ENCODE measurements around the gene ATP5F1D. TPM values are rescaled to one million over a fixed set of nuclear protein-coding genes. Genes with fewer than 3 reads are reported as not detected.

Gene ATP5F1D
- total RNA-seq, 4 donors from 2014 or later = 88.3 to 299 (median 206) TPM

DNA sequence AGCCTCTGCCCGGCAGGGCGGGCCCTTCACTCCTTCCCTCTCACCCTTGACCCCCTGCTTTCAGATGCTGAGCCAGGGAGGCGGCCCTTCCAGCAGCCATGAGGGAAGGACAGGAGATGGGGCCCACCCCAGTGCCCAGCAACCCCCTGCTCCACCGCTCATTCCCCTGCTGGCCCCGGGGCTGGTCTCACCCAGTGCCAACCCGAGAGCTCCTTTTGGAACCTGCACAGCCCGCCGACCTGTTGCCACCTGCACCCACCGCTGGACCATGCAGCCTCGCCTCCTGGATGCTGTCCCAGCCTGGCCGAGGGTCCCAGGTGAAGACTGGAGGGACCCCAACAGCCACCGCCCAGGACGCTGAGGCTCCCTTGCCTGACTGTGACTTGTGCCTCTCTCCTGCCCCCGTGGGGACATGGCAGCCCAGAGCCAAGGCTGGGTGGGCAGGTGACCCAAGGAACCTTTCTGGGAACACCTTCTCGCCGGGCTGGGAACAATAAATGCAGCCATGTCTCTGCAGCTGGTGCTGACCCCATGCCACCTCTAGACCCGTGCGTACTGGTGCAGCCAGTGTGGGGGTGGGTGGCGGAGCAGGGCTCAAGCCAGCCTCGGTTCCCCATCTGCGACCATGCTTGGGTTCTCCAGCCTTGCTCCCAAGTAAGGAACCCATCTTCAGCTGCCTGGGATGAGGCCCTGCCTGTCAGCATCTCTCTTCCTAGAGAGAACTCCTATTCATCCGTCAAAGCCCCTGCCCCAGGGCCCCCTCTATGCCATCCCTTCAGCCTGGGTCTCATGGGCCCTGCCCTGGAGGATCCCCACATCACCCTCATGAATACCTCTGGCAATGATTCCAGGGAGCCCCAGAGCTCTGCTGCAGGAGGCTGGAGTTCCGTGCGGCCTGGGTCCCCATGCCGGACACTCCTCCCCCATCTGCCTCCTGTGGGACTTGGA, 37.4 kb downstream of the ATP5F1D start:
- peaks cover 0 to 21% (median 0%) of the 10 kb centered on the region in 3 donors for H3K36me3 ChIP-seq
- peak in 1 of 3 donors; percentile 52 for DNase-seq
- peaks cover 0 to 42% (median 23%) of the 10 kb centered on the region in 4 donors for H3K4me1 ChIP-seq
- H3K27ac ChIP-seq = peak overlapping the region in 1 of 4 donors; percentile 3
- no peaks in the 10 kb centered on the region for H3K9me3 ChIP-seq
- H3K27me3 ChIP-seq = no peaks in the 10 kb centered on the region
- no peak overlapping the region for H3K4me3 ChIP-seq
- no peak for TF ChIP-seq POLR2A (IDR thresholded peaks at IDR 0.05)
- TF ChIP-seq, protein P1, sequence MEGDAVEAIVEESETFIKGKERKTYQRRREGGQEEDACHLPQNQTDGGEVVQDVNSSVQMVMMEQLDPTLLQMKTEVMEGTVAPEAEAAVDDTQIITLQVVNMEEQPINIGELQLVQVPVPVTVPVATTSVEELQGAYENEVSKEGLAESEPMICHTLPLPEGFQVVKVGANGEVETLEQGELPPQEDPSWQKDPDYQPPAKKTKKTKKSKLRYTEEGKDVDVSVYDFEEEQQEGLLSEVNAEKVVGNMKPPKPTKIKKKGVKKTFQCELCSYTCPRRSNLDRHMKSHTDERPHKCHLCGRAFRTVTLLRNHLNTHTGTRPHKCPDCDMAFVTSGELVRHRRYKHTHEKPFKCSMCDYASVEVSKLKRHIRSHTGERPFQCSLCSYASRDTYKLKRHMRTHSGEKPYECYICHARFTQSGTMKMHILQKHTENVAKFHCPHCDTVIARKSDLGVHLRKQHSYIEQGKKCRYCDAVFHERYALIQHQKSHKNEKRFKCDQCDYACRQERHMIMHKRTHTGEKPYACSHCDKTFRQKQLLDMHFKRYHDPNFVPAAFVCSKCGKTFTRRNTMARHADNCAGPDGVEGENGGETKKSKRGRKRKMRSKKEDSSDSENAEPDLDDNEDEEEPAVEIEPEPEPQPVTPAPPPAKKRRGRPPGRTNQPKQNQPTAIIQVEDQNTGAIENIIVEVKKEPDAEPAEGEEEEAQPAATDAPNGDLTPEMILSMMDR (IDR thresholded peaks at IDR 0.05) = no peak

DNA sequence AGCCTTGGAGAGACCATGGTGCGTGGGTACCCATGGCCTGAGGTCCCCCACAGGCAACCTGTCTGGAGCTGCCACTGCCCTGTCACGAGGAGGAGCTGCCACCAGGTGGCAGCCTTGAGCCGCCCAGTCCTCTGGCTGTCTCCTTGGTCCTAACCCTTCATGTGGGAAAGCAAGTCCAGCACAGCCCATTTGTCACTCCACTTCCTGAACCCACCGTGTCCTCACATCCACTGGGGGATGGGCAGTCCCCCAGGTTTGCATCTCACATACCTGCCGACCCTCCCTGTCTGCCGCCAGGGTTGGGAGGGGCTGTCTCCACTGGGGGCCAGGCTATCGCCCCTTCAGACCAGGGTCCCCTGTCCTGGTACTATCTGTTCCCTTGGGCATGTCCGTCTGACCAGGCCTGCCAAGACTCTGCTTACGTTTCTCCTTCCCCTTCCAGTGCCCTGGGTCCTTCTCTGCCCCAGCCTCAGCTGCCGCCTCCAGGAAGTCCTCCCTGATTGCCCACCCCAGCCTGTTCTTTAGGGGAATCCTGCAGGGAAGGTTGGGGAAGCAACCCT, 38.3 kb downstream of the ATP5F1D start:
- DNase-seq = peak; percentile 67 to 92 (median 91)
- Histone ChIP-seq H3K4me3 (no peak overlapping the region), H3K36me3 (peaks cover 0 to 13% (median 0%) of the 10 kb centered on the region in 3 donors), H3K27me3 (peaks cover 0 to 3% of the 10 kb centered on the region in 2 donors), H3K4me1 (peaks cover 0 to 38% (median 14%) of the 10 kb centered on the region in 4 donors), H3K9me3 (no peaks in the 10 kb centered on the region), H3K27ac (peak overlapping the region in 1 of 4 donors; percentile 3)
- TF ChIP-seq, protein P1 (IDR thresholded peaks at IDR 0.05) = peak; percentile 90 to 96 (median 93)
- TF ChIP-seq POLR2A (IDR thresholded peaks at IDR 0.05) = no peak

DNA sequence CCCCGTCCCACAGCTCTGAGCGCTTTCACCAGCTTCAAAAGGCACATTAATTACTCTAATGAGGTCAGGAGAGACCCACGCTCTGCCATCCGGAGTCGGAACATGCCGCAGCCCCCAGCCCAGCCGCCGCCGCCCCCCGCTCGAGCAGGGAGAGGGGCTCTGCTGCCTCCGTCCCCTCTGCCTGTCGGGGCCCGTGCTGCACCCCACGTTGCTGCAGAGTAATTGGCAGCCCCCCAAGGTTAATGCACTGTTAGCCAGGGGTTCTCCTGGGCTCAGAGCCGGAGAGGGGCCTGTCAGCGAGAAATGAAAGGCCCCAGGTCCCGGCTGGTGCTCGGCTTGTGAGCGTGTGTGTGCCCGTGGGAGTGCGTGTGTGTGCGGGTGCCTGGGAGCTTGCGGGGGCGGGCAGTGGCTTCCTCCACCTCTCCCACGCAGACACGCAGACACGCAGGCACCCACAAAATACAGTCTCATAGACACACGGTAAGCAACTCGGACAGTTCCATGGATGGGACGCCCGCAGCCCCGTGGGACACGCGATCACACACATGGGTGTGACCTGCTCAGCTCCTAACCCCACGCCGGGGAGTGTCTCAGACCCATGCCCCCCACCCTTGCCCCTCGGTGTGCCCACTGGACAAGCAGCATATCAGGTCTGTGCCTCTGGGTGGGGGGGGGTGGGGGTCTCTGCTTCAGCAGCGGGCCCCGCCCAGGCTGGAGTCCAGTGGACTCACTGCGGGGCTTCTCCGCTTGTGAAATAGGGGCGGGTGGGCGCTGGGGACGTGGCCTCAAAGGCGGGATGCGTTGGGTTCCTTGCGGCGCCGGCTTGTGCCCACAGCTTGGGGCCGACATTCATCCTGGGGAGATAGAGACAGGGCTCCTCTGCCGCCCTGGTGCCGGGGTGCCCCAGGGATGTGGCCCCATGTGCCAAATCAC, 39.4 kb downstream of the ATP5F1D start:
- no peak for DNase-seq
- Histone ChIP-seq H3K9me3 (no peaks in the 10 kb centered on the region), H3K36me3 (peaks cover 0 to 11% (median 0%) of the 10 kb centered on the region in 3 donors), H3K27me3 (peaks cover 0 to 9% of the 10 kb centered on the region in 2 donors), H3K27ac (no peak overlapping the region), H3K4me1 (peaks cover 0 to 42% (median 9%) of the 10 kb centered on the region in 4 donors), H3K4me3 (no peak overlapping the region)
- no peak for TF ChIP-seq POLR2A (IDR thresholded peaks at IDR 0.05)
- TF ChIP-seq, protein P1 (IDR thresholded peaks at IDR 0.05) = no peak

DNA sequence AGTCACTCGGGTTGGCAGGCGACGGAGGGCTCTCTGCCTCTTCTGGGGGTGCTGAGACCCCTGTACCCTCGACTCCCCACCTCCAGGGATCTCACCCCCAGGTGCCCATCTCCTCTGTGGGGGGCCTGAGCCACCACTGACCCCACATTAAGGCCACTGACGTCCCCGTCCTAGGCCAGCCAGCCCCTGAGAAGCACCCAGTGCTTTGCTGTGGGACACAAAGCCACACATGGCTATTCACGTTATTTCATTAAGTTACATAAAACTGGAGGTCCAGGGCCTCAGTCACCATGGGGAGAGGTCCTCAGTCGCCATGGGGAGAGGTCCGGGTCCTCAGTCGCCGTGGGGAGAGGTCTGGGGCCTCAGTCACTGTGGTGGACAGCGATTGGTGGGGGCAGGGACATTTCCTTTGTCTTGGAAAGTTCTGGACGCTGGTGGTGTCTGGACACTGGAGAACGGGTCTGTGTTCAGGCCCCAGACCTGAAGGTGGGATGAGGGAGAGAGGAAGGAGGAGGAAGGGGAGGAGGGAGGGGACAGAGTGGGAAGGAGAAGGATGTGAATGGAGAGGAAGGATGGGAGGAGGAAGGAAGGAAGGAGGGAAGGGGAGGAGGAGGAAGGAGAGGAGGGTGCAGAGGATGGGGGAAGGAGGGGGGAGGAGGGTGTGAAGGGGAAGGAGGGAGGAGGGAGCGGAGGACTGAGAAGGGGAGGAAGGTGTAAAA, 40.2 kb downstream of the ATP5F1D start:
- Histone ChIP-seq H3K36me3 (peaks cover 0 to 11% (median 0%) of the 10 kb centered on the region in 3 donors), H3K27me3 (peaks cover 0 to 14% of the 10 kb centered on the region in 2 donors), H3K4me1 (peaks cover 0 to 38% (median 5%) of the 10 kb centered on the region in 4 donors), H3K9me3 (no peaks in the 10 kb centered on the region), H3K4me3 (no peak overlapping the region), H3K27ac (no peak overlapping the region)
- DNase-seq = no peak
- TF ChIP-seq, protein P1 (IDR thresholded peaks at IDR 0.05) = no peak
- TF ChIP-seq POLR2A (IDR thresholded peaks at IDR 0.05) = no peak
